Superior temporal gyrus (tissue), 1 donor: ENCODE results near the gene VPS45.
"Not testable (repeated sequence)": the region's sequence is repeated elsewhere in the genome, so short reads cannot be mapped to it uniquely, and the experiment has no call there.

Experiments
- DNase-seq: peaks from one replicate; pipeline ENCODE4 v3.0.0-alpha.2; 2016; ENCODE audit errors: extremely low spot score

Gene VPS45

GRCh38 chr1:150067184-150068108, at the start of gene VPS45:
Gene VPS45, plus strand, starts transcription at chr1:150067776. Its CDS starts 82 bp downstream, at chr1:150067858.
- peak; percentile 90 for DNase-seq

GRCh38 chr1:150018165-150018564, 49.4 kb upstream of the VPS45 start:
- no peak for DNase-seq

DNA sequence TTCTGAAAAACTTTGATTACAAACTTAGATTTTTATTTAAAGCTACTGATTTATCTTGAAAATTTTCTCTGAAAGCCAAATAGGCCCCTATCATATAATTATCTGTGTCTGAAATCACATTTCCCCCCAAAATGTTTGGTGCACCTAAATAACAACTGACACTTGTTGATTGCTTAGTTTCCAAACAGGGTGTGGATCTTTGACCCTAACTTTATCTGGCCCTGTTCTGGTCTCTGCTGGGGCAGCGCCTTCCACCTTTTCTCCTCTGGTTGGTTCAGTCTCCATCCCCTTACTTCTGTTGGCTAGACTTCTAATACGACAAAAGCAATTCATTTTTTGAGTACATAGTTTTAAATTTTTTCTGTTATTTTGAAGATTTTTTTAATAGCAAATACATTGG, 46.9 kb upstream of the VPS45 start:
- no peak for DNase-seq

- DNase-seq: no peak
These were observed 46.3 kb upstream of the VPS45 start for GRCh38 chr1:150021191-150021694.

- DNase-seq: no peak
These were observed 45.2 kb upstream of the VPS45 start for GRCh38 chr1:150022357-150022756.

DNA sequence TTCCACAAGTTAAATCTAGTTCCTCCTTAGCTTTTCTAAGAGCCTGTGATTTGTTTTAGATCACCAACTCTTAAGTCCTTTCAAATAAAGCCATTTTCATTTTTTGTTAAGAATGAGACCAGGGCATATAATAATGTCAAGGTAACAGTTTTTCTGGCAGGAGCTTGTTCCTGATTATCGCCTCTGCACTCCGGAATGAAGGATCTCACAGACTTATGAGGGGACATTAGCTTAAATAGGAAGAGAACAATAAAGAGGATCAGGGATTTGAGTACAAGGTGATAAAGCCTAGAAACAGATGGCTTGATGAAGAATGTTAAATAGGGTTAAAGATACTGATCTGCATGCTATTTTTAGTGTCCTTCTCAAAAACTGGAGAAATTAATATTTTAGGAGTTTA, 43.4 kb upstream of the VPS45 start:
- DNase-seq: no peak

DNA sequence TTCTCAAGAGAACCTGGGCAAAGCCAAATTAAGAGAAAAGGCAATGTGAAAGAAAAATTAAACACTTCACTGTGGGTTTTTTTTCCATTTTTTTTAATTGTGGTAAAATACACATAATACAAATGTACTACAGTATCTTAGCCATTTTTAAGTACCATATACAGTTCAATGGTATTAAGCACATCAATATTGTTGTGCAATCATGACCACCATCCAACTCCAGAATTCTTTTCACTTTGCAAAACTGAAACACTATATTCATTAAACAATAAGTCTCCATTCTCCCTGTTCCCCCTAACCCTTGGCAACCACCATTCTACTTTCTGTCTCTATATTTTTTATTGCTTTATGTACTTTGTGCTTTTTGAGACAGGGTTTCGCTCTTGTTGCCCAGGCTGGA, 39.3 kb upstream of the VPS45 start:
- no peak for DNase-seq

- no peak for DNase-seq
These were observed 33.2 kb upstream of the VPS45 start for GRCh38 chr1:150034336-150034735.

GRCh38 chr1:150049926-150050325, 17.6 kb upstream of the VPS45 start:
- no peak for DNase-seq

DNA sequence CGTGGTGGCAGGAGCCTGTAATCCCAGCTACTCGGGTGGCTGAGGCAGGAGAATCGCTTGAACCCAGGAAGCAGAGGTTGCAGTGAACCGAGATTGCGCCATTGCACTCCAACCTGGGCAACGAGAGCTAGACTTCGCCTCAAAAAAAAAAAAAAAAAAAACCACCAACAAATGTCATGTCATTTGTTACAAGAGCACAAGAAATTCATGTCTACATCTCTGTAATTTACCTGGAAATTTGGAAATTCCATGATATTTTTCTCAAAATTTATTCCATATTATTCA, 16.5 kb upstream of the VPS45 start:
- DNase-seq: no peak

DNA sequence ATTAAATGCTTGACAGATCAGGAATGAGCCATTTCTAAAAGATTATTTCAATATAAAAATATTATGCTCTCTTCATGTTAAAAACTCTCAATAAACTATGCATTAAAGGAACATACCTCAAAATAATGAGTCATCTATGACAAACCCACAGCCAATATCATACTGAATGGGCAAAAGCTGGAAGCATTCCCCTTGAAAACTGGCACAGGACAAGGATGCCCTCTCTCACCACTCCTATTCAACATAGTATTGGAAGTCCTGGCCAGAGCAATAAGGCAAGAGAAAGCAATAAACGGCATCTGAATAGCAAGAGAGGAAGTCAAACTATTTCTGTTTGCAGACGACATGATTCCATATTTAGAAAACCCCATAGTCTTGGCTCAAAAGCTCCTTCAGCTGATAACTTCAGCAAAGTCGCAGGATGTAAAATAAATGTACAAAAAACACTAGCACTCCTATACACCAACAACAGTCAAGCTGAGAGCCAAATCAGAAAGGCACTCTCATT, 15.6 kb upstream of the VPS45 start:
- not testable (repeated sequence) for DNase-seq

DNA sequence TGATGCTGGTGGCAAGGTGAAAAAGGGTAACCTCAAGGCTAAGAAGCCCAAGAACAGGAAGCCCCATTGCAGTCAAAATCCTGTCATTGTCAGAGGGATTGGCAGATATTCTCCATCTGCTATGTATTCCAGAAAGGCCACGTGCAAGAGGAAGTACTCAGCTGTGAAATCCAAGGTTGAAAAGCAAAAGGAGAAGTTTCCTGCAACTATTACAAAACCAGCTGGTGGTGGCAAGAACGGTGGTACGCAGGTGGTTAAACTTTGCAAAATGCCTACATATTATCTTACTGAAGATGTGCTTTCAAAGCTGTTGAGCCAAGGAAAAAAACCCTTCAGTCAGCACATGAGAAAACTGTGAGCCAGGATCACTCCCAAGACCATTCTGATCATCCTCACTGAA, 13.7 kb upstream of the VPS45 start:
- no peak for DNase-seq

GRCh38 chr1:150055507-150055906, 12.1 kb upstream of the VPS45 start:
- not testable (repeated sequence) for DNase-seq

DNA sequence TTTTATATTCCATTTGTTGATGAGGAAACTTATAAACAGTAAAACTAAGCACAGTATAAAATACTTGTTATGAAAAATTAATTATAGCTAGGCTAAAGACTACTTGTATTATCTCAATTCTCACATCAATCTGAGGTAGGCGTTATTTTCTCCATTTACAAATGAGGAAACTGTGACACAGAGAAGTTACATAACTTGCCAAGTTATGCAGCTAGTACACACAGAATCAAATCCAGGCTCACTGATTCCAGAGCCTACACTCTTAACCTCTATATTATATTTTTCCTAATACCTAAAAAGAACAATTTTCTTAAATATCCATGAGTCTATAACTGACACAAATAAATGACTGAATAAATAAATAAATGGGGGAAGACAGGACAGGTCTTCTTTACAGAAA, 11.2 kb upstream of the VPS45 start:
- no peak for DNase-seq

DNA sequence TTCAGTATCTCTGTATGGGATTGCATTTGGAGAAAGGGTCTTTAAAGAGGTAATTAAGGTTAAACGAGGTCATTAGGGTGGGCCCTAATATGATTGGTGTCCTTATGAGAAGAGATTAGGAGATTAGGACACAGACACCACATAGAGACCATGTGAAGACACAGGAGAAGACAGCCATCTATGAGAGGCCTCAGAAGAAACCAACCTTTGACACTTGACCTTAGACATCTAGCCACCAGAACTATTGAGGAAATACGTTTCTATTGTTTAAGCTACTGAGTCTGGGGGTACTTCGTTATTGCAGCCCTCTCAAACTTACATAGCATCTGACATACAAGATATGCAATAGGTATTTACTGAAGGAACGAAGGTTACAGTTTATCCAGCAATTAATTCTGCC, 7.3 kb upstream of the VPS45 start:
- no peak for DNase-seq

DNA sequence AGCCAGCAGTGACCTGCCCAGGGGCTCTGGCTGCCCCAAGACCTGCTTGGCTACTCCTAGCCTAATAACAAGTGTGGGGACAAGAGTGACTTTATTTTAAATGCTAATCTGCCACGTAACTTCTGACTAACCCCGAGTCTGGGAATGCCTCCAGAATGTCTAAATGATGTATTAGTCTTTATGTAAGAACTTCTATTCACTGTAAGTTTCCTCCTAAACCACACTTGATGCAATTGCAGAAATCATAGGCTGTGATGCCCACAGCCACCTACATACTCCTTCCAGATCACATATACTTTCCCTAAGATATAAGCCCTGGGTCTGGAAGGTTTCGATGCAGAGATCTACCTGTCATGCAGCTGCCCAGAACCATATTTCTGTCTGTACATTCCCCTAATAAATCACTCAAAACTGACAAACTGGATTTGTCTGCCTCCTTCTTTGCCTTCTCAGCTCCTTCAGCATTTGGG, 5.9 kb upstream of the VPS45 start:
- DNase-seq: no peak

DNA sequence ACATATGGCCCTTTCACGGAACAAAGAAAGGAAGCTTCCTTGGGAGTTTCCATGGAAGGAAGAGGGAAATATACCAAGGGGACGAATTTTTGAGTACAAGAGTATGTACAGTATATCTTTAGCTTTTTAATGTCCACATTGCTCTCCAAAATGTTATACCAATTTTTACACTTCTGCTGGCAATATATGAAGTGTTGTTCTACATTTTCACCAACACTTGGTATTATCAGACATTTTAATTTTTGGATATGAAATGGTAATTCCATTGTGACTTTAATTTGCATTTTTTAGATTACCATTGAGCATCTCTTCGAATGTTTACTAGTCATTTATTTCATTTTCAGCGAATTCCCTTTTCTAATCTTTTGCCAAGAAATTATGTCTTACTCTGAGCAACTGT, 5.5 kb upstream of the VPS45 start:
- DNase-seq: no peak

DNA sequence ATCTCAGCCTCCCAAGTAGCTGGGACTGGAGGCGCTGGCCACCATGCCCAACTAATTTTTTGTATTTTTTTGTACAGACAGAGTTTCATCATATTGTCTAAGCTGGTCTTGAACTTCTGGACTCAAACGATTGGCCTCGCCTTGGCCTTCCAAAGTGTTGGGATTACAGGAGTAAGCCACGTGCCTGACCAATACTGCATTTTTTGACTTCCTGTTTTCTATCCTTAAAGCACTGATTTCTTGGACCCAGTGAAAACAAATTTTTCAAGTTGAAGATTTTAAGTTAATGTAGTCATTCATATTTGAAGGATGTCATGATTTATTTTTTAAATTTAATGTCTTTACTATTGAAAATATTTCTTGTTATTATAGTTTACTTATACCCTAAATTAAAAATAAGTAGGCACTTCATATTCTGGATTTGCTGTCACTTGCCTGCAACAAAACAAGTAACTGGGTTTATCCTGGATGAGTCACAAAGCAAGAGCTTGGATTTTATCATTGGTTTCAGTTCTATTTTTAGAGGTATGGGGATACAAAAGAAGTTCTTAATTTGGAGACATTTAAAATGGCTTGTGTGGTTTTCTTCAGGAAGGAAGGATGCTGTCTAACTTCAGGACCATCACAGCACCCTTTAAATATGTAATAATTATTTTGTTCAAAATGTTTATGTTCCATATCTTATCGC, 2.2 kb upstream of the VPS45 start:
- peak; percentile 38 for DNase-seq

- no peak for DNase-seq
These were observed 1.2 kb upstream of the VPS45 start for GRCh38 chr1:150066328-150066727.

DNA sequence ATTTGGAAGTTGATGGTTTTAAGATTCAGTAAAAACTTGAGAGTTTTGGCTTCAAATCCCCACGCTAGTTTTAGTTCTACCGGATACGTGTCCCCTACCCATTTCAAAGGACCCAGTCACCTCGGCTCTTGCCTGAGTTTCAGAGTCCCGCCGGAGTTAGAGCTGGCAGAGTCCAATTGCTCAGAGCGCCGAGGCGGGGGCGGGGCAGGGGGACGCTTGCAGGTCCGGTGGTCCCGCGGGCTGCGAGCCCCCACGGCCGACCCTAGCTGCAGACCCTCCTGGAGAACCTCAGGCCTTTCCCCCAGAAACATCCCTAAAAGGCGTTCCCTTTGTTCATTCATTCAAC, 765 bp upstream of the VPS45 start:
- DNase-seq: peak; percentile 39

DNA sequence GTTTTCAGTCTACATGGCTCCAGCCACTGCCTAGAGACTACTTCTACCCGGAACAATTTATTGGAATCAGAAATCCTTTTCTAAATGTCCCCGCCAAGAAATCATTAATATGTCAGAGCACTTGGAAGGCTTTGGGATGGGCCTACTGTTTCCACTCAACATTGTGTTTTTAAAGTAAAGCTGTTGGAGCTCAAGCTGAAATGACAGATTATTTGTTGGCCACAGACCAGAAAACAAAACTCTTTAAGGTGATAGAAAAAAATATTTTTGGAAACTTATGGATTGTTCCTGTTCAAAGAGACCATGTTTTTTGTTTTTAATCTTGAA, 496 bp downstream of the VPS45 start:
- no peak for DNase-seq

GRCh38 chr1:150069923-150070322, 2.3 kb downstream of the VPS45 start:
- DNase-seq: no peak

GRCh38 chr1:150072959-150073358, 5.4 kb downstream of the VPS45 start:
- DNase-seq: peak; percentile 53
